Dendritic cell treated with granulocyte-macrophage colony-stimulating factor and Interleukin-4, amounts not matched to agents 40 ng/mL and 50 ng/mL, for 4 days (primary cell): ENCODE measurements around the gene TCF3.

Experiments
- H3K27ac Mint-ChIP-seq: one replicate; pipeline ENCODE4 v1.8.0; 2022; ENCODE audit warnings: mild to moderate bottlenecking, mixed read lengths
- H3K27me3 Mint-ChIP-seq: one replicate; pipeline ENCODE4 v1.8.0; 2022; ENCODE audit warnings: mild to moderate bottlenecking, mixed read lengths
- H3K36me3 Mint-ChIP-seq: one replicate; pipeline ENCODE4 v1.8.0; 2022; ENCODE audit warnings: low read depth, mixed read lengths
- H3K4me1 Mint-ChIP-seq: one replicate; pipeline ENCODE4 v1.8.0; 2022; ENCODE audit warnings: low read depth, mixed read lengths
- H3K4me3 Mint-ChIP-seq: one replicate; pipeline ENCODE4 v1.8.0; 2022; ENCODE audit warnings: mild to moderate bottlenecking, moderate library complexity, mixed read lengths
- H3K9me3 Mint-ChIP-seq: one replicate; pipeline ENCODE4 v1.8.0; 2022; ENCODE audit warnings: mixed read lengths
- intact Hi-C: fragments of 100-400 bp; cut with micrococcal nuclease; formaldehyde crosslinking; loops from one replicate; pipeline ENCODE4 v1.15.0; 2022

The TCF3 gene

GRCh38 chr19:1634938-1635243, 17.5 kb downstream of the TCF3 start:
- intact Hi-C loops = no loop called here
- H3K36me3 Mint-ChIP-seq = peaks cover 98% of the 10 kb centered on the region
- peaks cover 16% of the 10 kb centered on the region for H3K4me1 Mint-ChIP-seq
- H3K4me3 Mint-ChIP-seq = no peak overlapping the region
- no peaks in the 10 kb centered on the region for H3K27me3 Mint-ChIP-seq
- H3K9me3 Mint-ChIP-seq = peaks cover 9% of the 10 kb centered on the region
- no peak overlapping the region for H3K27ac Mint-ChIP-seq

- Mint-ChIP-seq H3K9me3 (peaks cover 9% of the 10 kb centered on the region), H3K27ac (no peak overlapping the region), H3K36me3 (peaks cover 93% of the 10 kb centered on the region), H3K4me1 (peaks cover 11% of the 10 kb centered on the region), H3K4me3 (no peak overlapping the region), H3K27me3 (no peaks in the 10 kb centered on the region)
- intact Hi-C loops = no loop called here
Measured at GRCh38 chr19:1634242-1634937, 18.0 kb downstream of the TCF3 start.

- H3K36me3 Mint-ChIP-seq = peaks cover 83% of the 10 kb centered on the region
- H3K27ac Mint-ChIP-seq = no peak overlapping the region
- peaks cover 11% of the 10 kb centered on the region for H3K4me1 Mint-ChIP-seq
- no peak overlapping the region for H3K4me3 Mint-ChIP-seq
- peaks cover 9% of the 10 kb centered on the region for H3K9me3 Mint-ChIP-seq
- intact Hi-C loops = no loop called here
- H3K27me3 Mint-ChIP-seq = no peaks in the 10 kb centered on the region
Measured at GRCh38 chr19:1633269-1633826, 19.1 kb downstream of the TCF3 start.

GRCh38 chr19:1632462-1633268, 19.8 kb downstream of the TCF3 start:
- H3K4me3 Mint-ChIP-seq = no peak overlapping the region
- intact Hi-C loops = no loop called here
- no peaks in the 10 kb centered on the region for H3K27me3 Mint-ChIP-seq
- H3K36me3 Mint-ChIP-seq = peaks cover 76% of the 10 kb centered on the region
- peaks cover 11% of the 10 kb centered on the region for H3K4me1 Mint-ChIP-seq
- H3K9me3 Mint-ChIP-seq = peaks cover 9% of the 10 kb centered on the region
- no peak overlapping the region for H3K27ac Mint-ChIP-seq

GRCh38 chr19:1631557-1632100, 20.8 kb downstream of the TCF3 start:
- Mint-ChIP-seq H3K36me3 (peaks cover 73% of the 10 kb centered on the region), H3K9me3 (peaks cover 9% of the 10 kb centered on the region), H3K27ac (no peak overlapping the region), H3K4me3 (no peak overlapping the region), H3K27me3 (no peaks in the 10 kb centered on the region), H3K4me1 (peaks cover 11% of the 10 kb centered on the region)
- intact Hi-C loops = no loop called here

GRCh38 chr19:1630811-1631210, 21.6 kb downstream of the TCF3 start:
- intact Hi-C loops = no loop called here
- Mint-ChIP-seq H3K4me3 (no peak overlapping the region), H3K27me3 (no peaks in the 10 kb centered on the region), H3K36me3 (peaks cover 73% of the 10 kb centered on the region), H3K27ac (no peak overlapping the region), H3K9me3 (peaks cover 8% of the 10 kb centered on the region), H3K4me1 (peaks cover 11% of the 10 kb centered on the region)

- Mint-ChIP-seq H3K9me3 (peaks cover under 1% of the 10 kb centered on the region), H3K36me3 (peaks cover 73% of the 10 kb centered on the region), H3K27me3 (no peaks in the 10 kb centered on the region), H3K4me3 (no peak overlapping the region), H3K4me1 (peaks cover 11% of the 10 kb centered on the region), H3K27ac (no peak overlapping the region)
- intact Hi-C loops = no loop called here
Measured at GRCh38 chr19:1630012-1630411, 22.4 kb downstream of the TCF3 start.

- H3K27ac Mint-ChIP-seq = no peak overlapping the region
- H3K4me1 Mint-ChIP-seq = peaks cover 17% of the 10 kb centered on the region
- no peak overlapping the region for H3K4me3 Mint-ChIP-seq
- intact Hi-C loops = no loop called here
- H3K36me3 Mint-ChIP-seq = peaks cover 73% of the 10 kb centered on the region
- H3K9me3 Mint-ChIP-seq = no peaks in the 10 kb centered on the region
- H3K27me3 Mint-ChIP-seq = no peaks in the 10 kb centered on the region
Measured at GRCh38 chr19:1629256-1629808, 23.1 kb downstream of the TCF3 start.

GRCh38 chr19:1627194-1627593, 25.2 kb downstream of the TCF3 start:
- Mint-ChIP-seq H3K27ac (no peak overlapping the region), H3K4me1 (peaks cover 6% of the 10 kb centered on the region), H3K9me3 (no peaks in the 10 kb centered on the region), H3K27me3 (no peaks in the 10 kb centered on the region), H3K4me3 (no peak overlapping the region), H3K36me3 (peaks cover 73% of the 10 kb centered on the region)
- intact Hi-C loops = no loop called here

- Mint-ChIP-seq H3K36me3 (peaks cover 73% of the 10 kb centered on the region), H3K27me3 (no peaks in the 10 kb centered on the region), H3K4me1 (peaks cover 6% of the 10 kb centered on the region)
Measured at GRCh38 chr19:1626417-1627010, 25.9 kb downstream of the TCF3 start.

GRCh38 chr19:1624458-1624857, 28.0 kb downstream of the TCF3 start:
- peaks cover 80% of the 10 kb centered on the region for H3K36me3 Mint-ChIP-seq
- no peaks in the 10 kb centered on the region for H3K9me3 Mint-ChIP-seq
- no peak overlapping the region for H3K27ac Mint-ChIP-seq
- peaks cover 6% of the 10 kb centered on the region for H3K4me1 Mint-ChIP-seq
- H3K4me3 Mint-ChIP-seq = no peak overlapping the region
- intact Hi-C loops = loop anchor here (2.0 kb wide), 1 partner anchor 48 kb away; no protein-coding TSS in a partner anchor
- no peaks in the 10 kb centered on the region for H3K27me3 Mint-ChIP-seq

More at GRCh38 chr19:1626417-1627010, 25.9 kb downstream of the TCF3 start:
- intact Hi-C loops = no loop called here
- no peak overlapping the region for H3K4me3 Mint-ChIP-seq
- no peaks in the 10 kb centered on the region for H3K9me3 Mint-ChIP-seq
- H3K27ac Mint-ChIP-seq = no peak overlapping the region

- H3K27me3 Mint-ChIP-seq = no peaks in the 10 kb centered on the region
- H3K36me3 Mint-ChIP-seq = peaks cover 98% of the 10 kb centered on the region
- H3K27ac Mint-ChIP-seq = peak overlapping the region; percentile 34
- intact Hi-C loops = no loop called here
- H3K4me3 Mint-ChIP-seq = no peak overlapping the region
- H3K4me1 Mint-ChIP-seq = peaks cover 6% of the 10 kb centered on the region
- H3K9me3 Mint-ChIP-seq = no peaks in the 10 kb centered on the region
Measured at GRCh38 chr19:1622541-1622940, 29.9 kb downstream of the TCF3 start.

- Mint-ChIP-seq H3K4me1 (peaks cover 6% of the 10 kb centered on the region), H3K4me3 (no peak overlapping the region), H3K27ac (no peak overlapping the region), H3K27me3 (no peaks in the 10 kb centered on the region), H3K36me3 (peaks cover 98% of the 10 kb centered on the region), H3K9me3 (no peaks in the 10 kb centered on the region)
- intact Hi-C loops = no loop called here
Measured at GRCh38 chr19:1622007-1622406, 30.4 kb downstream of the TCF3 start.

GRCh38 chr19:1621574-1621973, 30.8 kb downstream of the TCF3 start:
- intact Hi-C loops = no loop called here
- Mint-ChIP-seq H3K9me3 (no peaks in the 10 kb centered on the region), H3K27me3 (no peaks in the 10 kb centered on the region), H3K4me1 (peaks cover 6% of the 10 kb centered on the region), H3K4me3 (no peak overlapping the region), H3K36me3 (peaks cover 100% of the 10 kb centered on the region), H3K27ac (no peak overlapping the region)
